ENCODE data around the gene AKT1. TPM values are rescaled to one million over a fixed set of nuclear protein-coding genes. Genes with fewer than 3 reads are reported as not detected.
A peak's percentile ranks its signal among the peaks of the same experiment; 100 is the strongest.

AKT1 gene
- total and polyA plus RNA-seq, 4 donors = 30.6 to 192 (median 58.7) TPM

DNA sequence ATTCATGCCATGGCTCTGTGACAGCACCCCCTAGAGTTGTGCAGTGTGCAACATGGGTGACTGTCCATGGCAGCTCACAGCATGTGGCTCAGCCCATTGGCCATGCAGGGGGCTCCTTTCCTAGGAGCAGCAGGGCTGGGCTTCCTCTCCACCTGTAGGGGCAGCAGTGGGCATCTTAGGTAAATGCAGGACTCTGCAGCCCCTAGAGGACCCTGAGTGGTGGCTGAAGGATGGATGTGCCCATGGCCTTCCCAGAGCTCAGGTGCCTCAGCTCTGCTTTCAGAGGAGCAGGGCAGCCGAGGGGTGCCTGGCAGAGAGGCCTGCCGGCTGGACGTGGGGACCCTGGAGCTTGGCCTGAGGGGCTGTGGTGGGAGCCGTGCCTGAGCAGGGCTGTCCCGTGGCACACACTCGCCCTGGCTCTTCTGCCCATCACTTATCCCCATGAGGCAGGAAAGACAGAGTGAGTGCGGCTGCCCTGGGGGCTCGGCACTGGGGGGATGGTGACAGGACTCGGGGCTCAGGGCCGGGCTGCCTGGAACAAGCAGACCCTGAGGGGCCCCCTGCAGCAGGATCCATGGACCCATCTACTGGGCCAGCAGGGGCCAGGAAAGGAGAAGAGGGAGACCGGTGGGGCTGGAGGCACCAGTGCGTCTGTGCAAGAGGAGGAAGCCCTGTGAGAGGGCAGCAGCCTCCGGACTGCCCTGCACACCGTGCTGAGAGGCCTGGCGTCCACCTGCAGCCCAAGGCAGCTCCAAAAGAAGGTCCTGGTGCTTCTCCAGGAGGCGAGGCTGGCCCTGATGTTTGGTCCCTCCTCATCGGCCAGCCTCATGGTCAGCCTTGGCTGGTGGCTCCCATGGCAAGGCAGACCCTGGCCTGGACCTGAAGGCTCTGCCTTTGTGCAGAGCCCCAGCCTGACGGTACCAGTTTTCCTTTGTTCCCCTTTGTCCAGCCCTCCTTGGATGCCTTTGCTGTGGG, 63.9 kb downstream of the AKT1 start:
- WGBS = 93% methylated on average over 18 of the region's 18 CpGs
- Histone ChIP-seq H3K4me1 (ENCODE audit: control insufficient read depth in 4 of 4, insufficient read depth in 4 of 4, low read length in 3 of 4) (peaks cover 23 to 74% (median 56%) of the 10 kb centered on the region in 4 donors), H3K4me3 (ENCODE audit: low read depth in 1 of 3, low read length in 3 of 3) (no peak overlapping the region), H3K9ac (ENCODE audit: low read depth in 1 of 2, low read length in 2 of 2) (peak overlapping the region; percentile 49 to 53), H3K27me3 (ENCODE audit: control insufficient read depth in 4 of 4, insufficient read depth in 4 of 4, low read length in 3 of 4) (no peaks in the 10 kb centered on the region), H3K27ac (ENCODE audit: low read depth in 1 of 2, low read length in 2 of 2) (peak overlapping the region; percentile 99 to 100), H3K36me3 (ENCODE audit: control insufficient read depth in 4 of 4, insufficient read depth in 3 of 4, low read depth in 1 of 4, low read length in 3 of 4) (no peaks in the 10 kb centered on the region), H3K9me3 (ENCODE audit: control insufficient read depth in 4 of 4, low read length in 3 of 4) (no peaks in the 10 kb centered on the region)
- no peak for TF ChIP-seq FOXA1 (IDR thresholded peaks at IDR 0.05)
- TF ChIP-seq, protein P1, sequence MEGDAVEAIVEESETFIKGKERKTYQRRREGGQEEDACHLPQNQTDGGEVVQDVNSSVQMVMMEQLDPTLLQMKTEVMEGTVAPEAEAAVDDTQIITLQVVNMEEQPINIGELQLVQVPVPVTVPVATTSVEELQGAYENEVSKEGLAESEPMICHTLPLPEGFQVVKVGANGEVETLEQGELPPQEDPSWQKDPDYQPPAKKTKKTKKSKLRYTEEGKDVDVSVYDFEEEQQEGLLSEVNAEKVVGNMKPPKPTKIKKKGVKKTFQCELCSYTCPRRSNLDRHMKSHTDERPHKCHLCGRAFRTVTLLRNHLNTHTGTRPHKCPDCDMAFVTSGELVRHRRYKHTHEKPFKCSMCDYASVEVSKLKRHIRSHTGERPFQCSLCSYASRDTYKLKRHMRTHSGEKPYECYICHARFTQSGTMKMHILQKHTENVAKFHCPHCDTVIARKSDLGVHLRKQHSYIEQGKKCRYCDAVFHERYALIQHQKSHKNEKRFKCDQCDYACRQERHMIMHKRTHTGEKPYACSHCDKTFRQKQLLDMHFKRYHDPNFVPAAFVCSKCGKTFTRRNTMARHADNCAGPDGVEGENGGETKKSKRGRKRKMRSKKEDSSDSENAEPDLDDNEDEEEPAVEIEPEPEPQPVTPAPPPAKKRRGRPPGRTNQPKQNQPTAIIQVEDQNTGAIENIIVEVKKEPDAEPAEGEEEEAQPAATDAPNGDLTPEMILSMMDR (IDR thresholded peaks at IDR 0.05; ENCODE audit: low read depth, low read length, missing input control) = peak; percentile 8
- no peak for DNase-seq (ENCODE audit: low spot score)

DNA sequence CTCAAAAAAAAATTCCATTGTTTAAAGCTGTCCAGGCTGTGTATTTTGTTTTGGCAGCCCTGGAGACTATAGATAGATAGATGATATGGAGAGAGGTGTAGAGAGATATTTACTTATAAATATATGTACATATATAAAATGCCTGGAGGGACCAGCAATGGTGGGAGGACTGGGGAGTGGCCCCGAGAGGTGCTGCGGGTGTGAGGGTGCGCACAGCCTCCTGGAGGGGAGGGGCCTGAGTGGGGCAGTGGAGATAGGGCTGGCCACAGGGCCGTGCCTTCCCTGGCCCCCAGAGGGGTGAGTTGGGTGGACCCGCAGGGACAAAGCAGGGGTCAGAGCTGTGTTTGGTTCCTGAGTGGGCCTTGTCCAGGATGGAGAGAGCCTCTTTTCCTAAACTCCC, 65.1 kb downstream of the AKT1 start:
- no peak overlapping the region for H3K9ac ChIP-seq (ENCODE audit: low read depth in 1 of 2, low read length in 2 of 2)
- TF ChIP-seq, protein P1 (IDR thresholded peaks at IDR 0.05; ENCODE audit: low read depth, low read length, missing input control) = no peak
- TF ChIP-seq FOXA2 (IDR thresholded peaks at IDR 0.05) (no peak), HNF4A (conservative IDR thresholded peaks at IDR 0.05) (no peak), FOXA1 (IDR thresholded peaks at IDR 0.05) (no peak), NR2F2 (IDR thresholded peaks at IDR 0.05) (no peak), GABPA (IDR thresholded peaks at IDR 0.05 in 1 of 2, conservative IDR thresholded peaks at IDR 0.05 in 1 of 2) (no peak), TAF1 (conservative IDR thresholded peaks at IDR 0.05) (no peak), SP1 (IDR thresholded peaks at IDR 0.05) (no peak), RAD21 (IDR thresholded peaks at IDR 0.05) (no peak)
- TF ChIP-seq, protein P2, sequence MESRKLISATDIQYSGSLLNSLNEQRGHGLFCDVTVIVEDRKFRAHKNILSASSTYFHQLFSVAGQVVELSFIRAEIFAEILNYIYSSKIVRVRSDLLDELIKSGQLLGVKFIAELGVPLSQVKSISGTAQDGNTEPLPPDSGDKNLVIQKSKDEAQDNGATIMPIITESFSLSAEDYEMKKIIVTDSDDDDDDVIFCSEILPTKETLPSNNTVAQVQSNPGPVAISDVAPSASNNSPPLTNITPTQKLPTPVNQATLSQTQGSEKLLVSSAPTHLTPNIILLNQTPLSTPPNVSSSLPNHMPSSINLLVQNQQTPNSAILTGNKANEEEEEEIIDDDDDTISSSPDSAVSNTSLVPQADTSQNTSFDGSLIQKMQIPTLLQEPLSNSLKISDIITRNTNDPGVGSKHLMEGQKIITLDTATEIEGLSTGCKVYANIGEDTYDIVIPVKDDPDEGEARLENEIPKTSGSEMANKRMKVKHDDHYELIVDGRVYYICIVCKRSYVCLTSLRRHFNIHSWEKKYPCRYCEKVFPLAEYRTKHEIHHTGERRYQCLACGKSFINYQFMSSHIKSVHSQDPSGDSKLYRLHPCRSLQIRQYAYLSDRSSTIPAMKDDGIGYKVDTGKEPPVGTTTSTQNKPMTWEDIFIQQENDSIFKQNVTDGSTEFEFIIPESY (IDR thresholded peaks at IDR 0.05) = no peak
- TF ChIP-seq, protein P3, sequence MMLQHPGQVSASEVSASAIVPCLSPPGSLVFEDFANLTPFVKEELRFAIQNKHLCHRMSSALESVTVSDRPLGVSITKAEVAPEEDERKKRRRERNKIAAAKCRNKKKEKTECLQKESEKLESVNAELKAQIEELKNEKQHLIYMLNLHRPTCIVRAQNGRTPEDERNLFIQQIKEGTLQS (IDR thresholded peaks at IDR 0.05) = no peak
- TF ChIP-seq, protein P4, sequence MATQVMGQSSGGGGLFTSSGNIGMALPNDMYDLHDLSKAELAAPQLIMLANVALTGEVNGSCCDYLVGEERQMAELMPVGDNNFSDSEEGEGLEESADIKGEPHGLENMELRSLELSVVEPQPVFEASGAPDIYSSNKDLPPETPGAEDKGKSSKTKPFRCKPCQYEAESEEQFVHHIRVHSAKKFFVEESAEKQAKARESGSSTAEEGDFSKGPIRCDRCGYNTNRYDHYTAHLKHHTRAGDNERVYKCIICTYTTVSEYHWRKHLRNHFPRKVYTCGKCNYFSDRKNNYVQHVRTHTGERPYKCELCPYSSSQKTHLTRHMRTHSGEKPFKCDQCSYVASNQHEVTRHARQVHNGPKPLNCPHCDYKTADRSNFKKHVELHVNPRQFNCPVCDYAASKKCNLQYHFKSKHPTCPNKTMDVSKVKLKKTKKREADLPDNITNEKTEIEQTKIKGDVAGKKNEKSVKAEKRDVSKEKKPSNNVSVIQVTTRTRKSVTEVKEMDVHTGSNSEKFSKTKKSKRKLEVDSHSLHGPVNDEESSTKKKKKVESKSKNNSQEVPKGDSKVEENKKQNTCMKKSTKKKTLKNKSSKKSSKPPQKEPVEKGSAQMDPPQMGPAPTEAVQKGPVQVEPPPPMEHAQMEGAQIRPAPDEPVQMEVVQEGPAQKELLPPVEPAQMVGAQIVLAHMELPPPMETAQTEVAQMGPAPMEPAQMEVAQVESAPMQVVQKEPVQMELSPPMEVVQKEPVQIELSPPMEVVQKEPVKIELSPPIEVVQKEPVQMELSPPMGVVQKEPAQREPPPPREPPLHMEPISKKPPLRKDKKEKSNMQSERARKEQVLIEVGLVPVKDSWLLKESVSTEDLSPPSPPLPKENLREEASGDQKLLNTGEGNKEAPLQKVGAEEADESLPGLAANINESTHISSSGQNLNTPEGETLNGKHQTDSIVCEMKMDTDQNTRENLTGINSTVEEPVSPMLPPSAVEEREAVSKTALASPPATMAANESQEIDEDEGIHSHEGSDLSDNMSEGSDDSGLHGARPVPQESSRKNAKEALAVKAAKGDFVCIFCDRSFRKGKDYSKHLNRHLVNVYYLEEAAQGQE (IDR thresholded peaks at IDR 0.05) = no peak
- TF ChIP-seq, protein P5, sequence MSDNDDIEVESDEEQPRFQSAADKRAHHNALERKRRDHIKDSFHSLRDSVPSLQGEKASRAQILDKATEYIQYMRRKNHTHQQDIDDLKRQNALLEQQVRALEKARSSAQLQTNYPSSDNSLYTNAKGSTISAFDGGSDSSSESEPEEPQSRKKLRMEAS (IDR thresholded peaks at IDR 0.05) = no peak
- no peak overlapping the region for H3K27ac ChIP-seq (ENCODE audit: low read depth in 1 of 2, low read length in 2 of 2)
- H3K4me3 ChIP-seq (ENCODE audit: low read depth in 1 of 3, low read length in 3 of 3) = no peak overlapping the region
- DNase-seq (ENCODE audit: low spot score) = no peak
- WGBS = 88% methylated on average over 5 of the region's 5 CpGs
- no peaks in the 10 kb centered on the region for H3K36me3 ChIP-seq (ENCODE audit: control insufficient read depth in 4 of 4, insufficient read depth in 3 of 4, low read depth in 1 of 4, low read length in 3 of 4)
- peaks cover 24 to 73% (median 58%) of the 10 kb centered on the region in 4 donors for H3K4me1 ChIP-seq (ENCODE audit: control insufficient read depth in 4 of 4, insufficient read depth in 4 of 4, low read length in 3 of 4)
- no peaks in the 10 kb centered on the region for H3K9me3 ChIP-seq (ENCODE audit: control insufficient read depth in 4 of 4, low read length in 3 of 4)
- H3K27me3 ChIP-seq (ENCODE audit: control insufficient read depth in 4 of 4, insufficient read depth in 4 of 4, low read length in 3 of 4) = no peaks in the 10 kb centered on the region

Data from liver (tissue), 9 donors.